ENCODE data around the gene STX19.
"Not testable (repeated sequence)": the region's sequence is repeated elsewhere in the genome, so short reads cannot be mapped to it uniquely, and the experiment has no call there.

STX19 gene

GRCh38 chr3:94050546-94050945 lies 22.1 kb upstream of the STX19 start:
- no peak for DNase-seq (ENCODE audit: low read depth)
- H3K4me3 ChIP-seq (ENCODE audit: low read length) = no peak overlapping the region
- TF ChIP-seq CTCF (IDR thresholded peaks at IDR 0.05; ENCODE audit: insufficient read depth, low read depth, low read length, missing control alignments) = no peak

- H3K4me3 ChIP-seq (ENCODE audit: low read length) = no peak overlapping the region
- DNase-seq (ENCODE audit: low read depth) = no peak
- no peak for TF ChIP-seq CTCF (IDR thresholded peaks at IDR 0.05; ENCODE audit: insufficient read depth, low read depth, low read length, missing control alignments)
These were observed 20.9 kb upstream of the STX19 start for GRCh38 chr3:94049267-94049666.

GRCh38 chr3:94046533-94046932 lies 18.1 kb upstream of the STX19 start:
- TF ChIP-seq CTCF (IDR thresholded peaks at IDR 0.05; ENCODE audit: insufficient read depth, low read depth, low read length, missing control alignments) = no peak
- DNase-seq (ENCODE audit: low read depth) = no peak
- H3K4me3 ChIP-seq (ENCODE audit: low read length) = no peak overlapping the region

- H3K4me3 ChIP-seq (ENCODE audit: low read length); DNase-seq (ENCODE audit: low read depth): not testable (repeated sequence)
These were observed 15.9 kb upstream of the STX19 start for GRCh38 chr3:94044100-94044936.

- TF ChIP-seq CTCF (IDR thresholded peaks at IDR 0.05; ENCODE audit: insufficient read depth, low read depth, low read length, missing control alignments) = no peak
- DNase-seq (ENCODE audit: low read depth) = no peak
- no peak overlapping the region for H3K4me3 ChIP-seq (ENCODE audit: low read length)
These were observed 14.9 kb upstream of the STX19 start for GRCh38 chr3:94043285-94043684.

GRCh38 chr3:94036909-94037507 lies 8.6 kb upstream of the STX19 start:
- peak; percentile 77 for TF ChIP-seq CTCF (IDR thresholded peaks at IDR 0.05; ENCODE audit: insufficient read depth, low read depth, low read length, missing control alignments)
- peak; percentile 70 for DNase-seq (ENCODE audit: low read depth)

GRCh38 chr3:94026623-94027022 lies 1.8 kb downstream of the STX19 start:
- no peak for DNase-seq (ENCODE audit: low read depth)
- no peak for TF ChIP-seq CTCF (IDR thresholded peaks at IDR 0.05; ENCODE audit: insufficient read depth, low read depth, low read length, missing control alignments)
- peak overlapping the region; percentile 77 for H3K4me3 ChIP-seq (ENCODE audit: low read length)

More at GRCh38 chr3:94036909-94037507, 8.6 kb upstream of the STX19 start:
- H3K4me3 ChIP-seq (ENCODE audit: low read length) = no peak overlapping the region
